ENCODE data around the gene CT47B1.

GRCh38 chrX:120840827-120841226, 34.8 kb downstream of the CT47B1 start:
- TF ChIP-seq CTCF (IDR thresholded peaks at IDR 0.05) (no peak), EZH2phosphoT487 (IDR thresholded peaks at IDR 0.05) (no peak)
